SK-N-MC (cell line): ENCODE results near the gene KAT8.
"Not testable (repeated sequence)": the region's sequence is repeated elsewhere in the genome, so short reads cannot be mapped to it uniquely, and the experiment has no call there.

Source experiments
- DNase-seq: peaks from one replicate; pipeline ENCODE4 v3.0.0-alpha.2; 2011; ENCODE audit warnings: low read depth, low spot score
- H3K27ac ChIP-seq: fragments of 200-600 bp; sonication (generic); 2 replicates; pipeline ENCODE4 v1.5.1; 2016; ENCODE audit warnings: mixed run types
- H3K36me3 ChIP-seq: fragments of 200-600 bp; sonication (generic); 2 replicates; pipeline ENCODE4 v1.6.1; 2017; ENCODE audit warnings: antibody characterized with exemption, low read length, mixed read lengths; ENCODE audit not compliant: insufficient read depth
- H3K4me3 ChIP-seq: fragments of 200-600 bp; sonication (generic); 2 replicates; pipeline ENCODE4 v1.5.1; 2016
- H3K9ac ChIP-seq: fragments of 200-600 bp; sonication (generic); 2 replicates; pipeline ENCODE4 v1.8.0; 2017; ENCODE audit warnings: mixed run types, mixed read lengths; ENCODE audit not compliant: insufficient read length
- H3K9me3 ChIP-seq: fragments of 200-600 bp; sonication (generic); 2 replicates; pipeline ENCODE4 v1.6.1; 2017; ENCODE audit warnings: low read depth, mild to moderate bottlenecking, antibody characterized with exemption, low read length, moderate library complexity, mixed read lengths
- EZH2 ChIP-seq: fragments of 200-600 bp; sonication (generic); IDR thresholded peaks from one replicate; pipeline ENCODE4 v1.6.1; 2017; ENCODE audit warnings: antibody characterized with exemption
- FOXP2 ChIP-seq: optimal IDR thresholded peaks from 2 replicates; pipeline ENCODE3; 2011; ENCODE audit warnings: mild to moderate bottlenecking, moderate library complexity; ENCODE audit not compliant: insufficient read depth; ENCODE audit errors: extremely low read length, control extremely low read depth
- POLR2AphosphoS5 ChIP-seq: IDR thresholded peaks from 2 replicates; pipeline ENCODE4 v1.6.1; 2012; ENCODE audit warnings: mild to moderate bottlenecking, low read depth, low read length, borderline replicate concordance

The KAT8 gene

DNA sequence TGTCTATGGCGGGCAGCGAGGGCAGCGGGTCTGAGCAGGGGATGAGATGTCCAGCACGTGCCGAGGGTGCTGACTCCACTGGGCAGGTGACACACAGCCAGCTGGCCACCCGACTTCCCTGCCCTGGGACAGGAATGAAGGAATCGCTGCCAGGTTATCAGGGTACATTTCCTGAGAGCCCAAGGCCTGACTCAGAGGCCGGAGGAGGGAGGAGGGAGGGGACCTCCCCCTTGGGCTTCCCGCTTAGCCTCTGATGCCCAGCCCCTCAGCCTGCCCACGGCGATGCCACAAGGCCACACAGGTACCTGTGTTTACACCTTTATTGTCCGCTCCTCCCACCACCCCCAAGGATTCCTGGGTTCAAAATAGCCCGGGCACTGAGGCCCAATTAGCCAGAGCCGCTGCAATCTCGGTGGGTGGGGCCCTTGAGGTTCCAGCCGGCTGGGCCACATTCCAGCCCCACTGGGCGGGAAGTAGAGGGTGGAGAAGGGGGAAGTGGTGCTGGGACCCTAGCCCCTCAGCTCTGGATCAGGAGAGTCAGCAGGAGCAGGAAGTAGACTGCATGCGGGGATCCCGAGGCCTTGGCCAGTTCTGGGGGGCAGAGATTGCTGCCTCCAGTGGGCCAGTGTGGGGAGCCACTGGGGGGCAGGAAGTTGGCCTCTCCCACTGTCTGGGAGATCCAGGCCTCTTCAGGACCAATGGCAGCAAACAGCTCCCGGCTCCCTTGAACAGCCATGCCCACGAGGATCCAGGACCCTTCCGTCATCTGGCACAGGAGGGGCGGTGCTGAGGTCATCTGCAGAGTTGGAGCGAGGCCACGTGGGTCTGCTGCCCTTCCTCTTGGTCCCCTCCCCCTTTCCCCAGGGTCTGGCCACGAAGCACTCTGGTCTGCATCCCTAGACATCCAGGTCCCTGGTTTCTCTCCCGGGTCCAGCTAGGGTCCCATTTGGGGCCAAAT is 21.4 kb downstream of the KAT8 start:
- H3K9me3 ChIP-seq = no peaks in the 10 kb centered on the region
- no peak overlapping the region for H3K4me3 ChIP-seq
- no peak for TF ChIP-seq FOXP2
- no peak for TF ChIP-seq POLR2AphosphoS5
- no peak for TF ChIP-seq EZH2
- no peak overlapping the region for H3K9ac ChIP-seq
- no peak for DNase-seq
- no peak overlapping the region for H3K27ac ChIP-seq
- no peaks in the 10 kb centered on the region for H3K36me3 ChIP-seq

DNA sequence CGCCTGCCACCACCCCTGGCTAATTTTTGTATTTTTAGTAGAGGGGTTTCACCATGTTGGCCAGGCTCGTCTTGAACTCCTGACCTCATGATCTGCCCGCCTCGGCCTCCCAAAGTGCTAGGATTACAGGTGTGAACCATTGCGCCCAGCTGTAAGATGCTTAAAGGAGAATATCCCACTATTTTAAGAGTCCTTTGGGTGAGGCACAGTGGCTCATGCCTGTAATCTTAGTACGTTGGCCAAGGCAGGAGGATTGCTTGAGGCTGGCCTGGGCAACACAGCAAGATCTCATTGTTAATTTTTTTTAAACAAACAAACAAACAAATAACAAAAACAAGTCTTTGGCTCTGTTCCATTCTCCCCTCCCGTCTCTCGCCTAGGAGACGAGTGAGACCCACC is 23.6 kb downstream of the KAT8 start:
- Histone ChIP-seq H3K9ac (peak overlapping the region; percentile 75), H3K27ac (peak overlapping the region; percentile 85; the same call in 1 of the 2 replicates), H3K4me3 (peak overlapping the region; percentile 80)
- not testable (repeated sequence) for DNase-seq, H3K36me3 ChIP-seq, H3K9me3 ChIP-seq

DNA sequence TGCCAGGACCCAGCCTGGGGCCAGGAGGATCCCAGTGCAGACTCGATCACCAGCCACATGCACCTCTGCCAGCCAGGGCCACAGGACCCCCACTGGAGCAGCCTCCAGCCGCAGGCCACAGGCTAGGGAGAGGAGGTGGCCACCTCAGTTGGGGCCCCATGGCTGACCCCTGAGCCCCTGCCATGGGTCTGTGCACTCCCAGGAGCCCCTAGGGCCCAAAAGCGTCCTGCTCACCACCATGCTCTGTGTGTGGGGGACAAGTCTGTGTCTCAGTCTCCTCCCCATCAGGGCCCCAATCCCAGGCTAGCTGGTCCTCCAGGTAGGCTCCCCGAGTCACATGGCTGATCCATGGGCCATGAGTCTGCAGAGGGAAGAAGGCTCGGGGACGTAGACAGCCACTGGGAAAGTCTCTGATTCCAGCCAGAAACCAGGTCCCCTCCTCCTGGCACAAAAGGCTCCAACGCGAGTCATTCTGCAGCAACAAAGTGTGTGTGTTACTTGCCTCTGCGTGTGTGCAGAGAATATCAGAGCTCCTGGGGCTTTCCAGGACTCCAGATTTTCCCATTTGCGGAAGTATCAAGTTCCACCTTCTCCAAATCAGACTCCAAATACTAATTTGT is 24.1 kb downstream of the KAT8 start:
- peak overlapping the region; percentile 80 for H3K4me3 ChIP-seq
- peak overlapping the region; percentile 85 for H3K27ac ChIP-seq
- DNase-seq = no peak
- no peaks in the 10 kb centered on the region for H3K36me3 ChIP-seq
- H3K9me3 ChIP-seq = no peaks in the 10 kb centered on the region
- peak overlapping the region; percentile 75 for H3K9ac ChIP-seq
- TF ChIP-seq EZH2 = no peak

DNA sequence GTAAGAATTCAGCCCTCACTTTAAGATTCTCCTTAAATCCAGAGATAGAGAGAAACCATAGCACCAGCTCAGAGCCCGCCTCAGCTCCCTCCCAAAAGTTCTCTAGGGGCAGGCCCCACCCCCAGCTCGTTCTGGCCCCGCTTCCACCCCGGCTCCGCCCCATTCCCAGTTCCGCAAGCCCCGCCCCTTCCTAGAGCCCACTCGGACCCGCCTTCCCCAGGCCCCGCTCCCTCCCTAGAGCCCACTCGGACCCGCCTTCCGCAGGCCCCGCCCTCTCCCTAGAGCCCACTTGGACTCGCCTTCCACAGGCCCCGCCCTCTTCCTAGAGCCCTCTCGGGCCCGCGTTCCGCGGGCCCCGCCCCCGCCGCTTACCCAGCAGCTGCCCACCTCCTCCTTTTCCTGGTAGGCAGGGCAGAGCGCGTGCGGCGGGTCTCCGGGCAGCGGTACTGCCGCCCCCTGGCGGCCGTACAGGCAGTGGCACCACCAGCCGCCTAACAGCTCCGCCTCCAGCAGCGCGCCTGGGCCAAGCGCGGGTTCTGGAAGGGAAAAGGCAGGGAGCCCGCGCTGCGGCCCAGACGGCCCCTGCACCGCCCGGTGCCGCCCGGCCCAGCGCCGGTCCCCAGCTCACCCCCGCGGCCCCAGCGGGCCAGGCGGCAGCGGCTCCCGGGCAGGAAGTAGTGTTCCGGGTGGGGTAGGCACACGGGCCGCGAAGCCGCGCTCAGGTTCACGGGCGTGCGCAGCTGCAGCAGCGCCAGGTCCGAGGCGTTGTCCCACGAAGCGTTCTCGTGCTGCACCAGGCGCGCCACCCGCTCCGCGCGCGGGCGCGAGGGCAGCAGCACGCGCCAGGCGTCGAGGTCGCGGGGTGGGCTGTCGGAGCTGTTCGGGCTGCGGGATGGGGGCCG is 24.9 kb downstream of the KAT8 start:
- Histone ChIP-seq H3K36me3 (no peaks in the 10 kb centered on the region), H3K9ac (peak overlapping the region; percentile 76), H3K4me3 (peak overlapping the region; percentile 80), H3K9me3 (no peaks in the 10 kb centered on the region), H3K27ac (peak overlapping the region; percentile 85)
- DNase-seq = peak; percentile 90
- TF ChIP-seq FOXP2 = peak; percentile 46
- no peak for TF ChIP-seq EZH2
- peak; percentile 72 for TF ChIP-seq POLR2AphosphoS5

DNA sequence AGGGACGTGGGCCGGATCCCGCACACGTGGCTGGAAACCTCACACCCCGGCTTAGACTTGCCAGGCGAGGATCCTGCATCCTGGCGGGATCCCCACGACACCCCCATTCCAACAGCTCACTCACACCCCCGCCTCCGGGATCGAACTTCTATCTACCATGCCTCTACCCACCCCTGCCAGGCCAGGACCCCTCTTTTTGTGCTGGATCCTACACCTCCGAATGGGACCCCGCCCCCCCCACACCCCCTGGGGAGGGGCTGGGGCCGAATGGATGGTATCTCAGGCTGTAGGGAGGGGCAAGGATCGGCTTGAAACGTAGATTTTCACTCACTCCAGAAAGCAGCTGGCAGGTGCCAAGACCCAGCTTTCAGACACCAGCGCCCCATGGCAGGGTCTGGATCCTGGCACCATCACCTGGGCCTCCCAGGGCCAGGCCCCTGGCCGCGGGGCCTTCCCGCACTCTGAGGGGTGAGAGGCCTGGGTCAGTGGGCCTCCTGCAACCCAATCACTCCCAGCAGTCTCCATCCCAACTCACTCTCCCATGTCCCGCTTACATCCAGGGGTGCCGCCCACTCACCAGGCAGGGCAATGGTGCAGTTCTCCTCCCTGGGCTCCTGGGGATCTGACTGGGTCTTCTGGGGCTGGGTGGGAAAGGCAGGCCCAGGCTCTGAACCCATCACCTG is 25.7 kb downstream of the KAT8 start:
- Histone ChIP-seq H3K9me3 (no peaks in the 10 kb centered on the region), H3K4me3 (peak overlapping the region; percentile 75; the same call in 1 of the 2 replicates), H3K9ac (peak overlapping the region; percentile 76), H3K36me3 (no peaks in the 10 kb centered on the region), H3K27ac (no peak overlapping the region)
- no peak for DNase-seq
- TF ChIP-seq POLR2AphosphoS5 (no peak), FOXP2 (no peak), EZH2 (no peak)

DNA sequence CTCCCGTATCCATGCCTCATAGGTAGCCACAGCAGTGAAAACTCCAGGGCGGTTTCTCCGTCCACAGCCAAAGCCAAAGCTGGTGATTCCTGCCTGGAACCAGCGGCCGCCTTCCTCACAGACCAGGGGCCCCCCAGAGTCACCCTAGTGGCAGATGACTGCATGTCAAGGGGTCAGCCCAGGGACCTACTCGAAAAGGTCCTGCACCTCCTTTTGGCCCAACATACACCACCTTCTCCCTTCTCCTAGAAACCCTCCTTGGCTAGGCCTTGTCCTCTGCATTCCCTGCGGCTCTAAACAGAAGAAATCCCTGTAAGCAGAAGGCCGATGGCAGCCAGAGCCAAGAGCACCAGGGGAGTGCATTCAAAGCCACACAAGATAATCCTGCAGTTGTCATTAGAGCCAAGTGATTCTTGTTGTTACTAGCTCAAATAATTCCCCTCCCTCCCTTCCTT is 26.3 kb downstream of the KAT8 start:
- DNase-seq = no peak
- TF ChIP-seq EZH2 (no peak), POLR2AphosphoS5 (no peak), FOXP2 (no peak)
- Histone ChIP-seq H3K4me3 (no peak overlapping the region), H3K9ac (no peak overlapping the region), H3K27ac (no peak overlapping the region), H3K9me3 (no peaks in the 10 kb centered on the region), H3K36me3 (no peaks in the 10 kb centered on the region)

DNA sequence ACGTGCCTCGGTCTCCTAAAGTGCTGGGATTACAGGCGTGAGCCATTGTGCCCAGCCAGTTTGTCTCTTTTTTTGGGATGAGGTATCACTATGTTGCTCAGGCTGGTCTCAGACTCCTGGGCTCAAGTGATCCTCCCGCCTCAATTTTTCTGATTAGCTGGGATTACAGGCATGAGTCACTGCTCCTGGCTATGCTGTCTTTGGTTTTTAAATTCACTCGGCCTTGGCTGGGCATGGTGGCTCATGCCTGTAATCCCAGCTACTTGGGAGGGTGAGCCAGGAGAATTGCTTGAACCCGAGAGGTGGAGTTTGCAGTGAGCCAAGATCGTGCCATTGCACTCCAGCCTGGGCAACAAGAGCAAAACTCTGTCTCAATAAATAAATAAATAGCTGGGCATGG is 27.0 kb downstream of the KAT8 start:
- DNase-seq, H3K4me3 ChIP-seq, H3K27ac ChIP-seq: not testable (repeated sequence)

More for the DNA sequence above, 27.0 kb downstream of the KAT8 start:
- not testable (repeated sequence) for H3K9me3 ChIP-seq, H3K9ac ChIP-seq, H3K36me3 ChIP-seq
